Stimulated activated CD8-positive, alpha-beta memory T cell treated with anti-CD3 and anti-CD28 coated beads, Interleukin-15, amount 100 ng/mL, for 1 hour (primary cell): ENCODE measurements around the gene TRAPPC3L.
"Not testable (repeated sequence)": the region's sequence is repeated elsewhere in the genome, so short reads cannot be mapped to it uniquely, and the experiment has no call there.

Experiments
- DNase-seq: peaks from one replicate; pipeline ENCODE4 v3.0.0-alpha.2; 2020; ENCODE audit warnings: low read depth

The TRAPPC3L gene

DNA sequence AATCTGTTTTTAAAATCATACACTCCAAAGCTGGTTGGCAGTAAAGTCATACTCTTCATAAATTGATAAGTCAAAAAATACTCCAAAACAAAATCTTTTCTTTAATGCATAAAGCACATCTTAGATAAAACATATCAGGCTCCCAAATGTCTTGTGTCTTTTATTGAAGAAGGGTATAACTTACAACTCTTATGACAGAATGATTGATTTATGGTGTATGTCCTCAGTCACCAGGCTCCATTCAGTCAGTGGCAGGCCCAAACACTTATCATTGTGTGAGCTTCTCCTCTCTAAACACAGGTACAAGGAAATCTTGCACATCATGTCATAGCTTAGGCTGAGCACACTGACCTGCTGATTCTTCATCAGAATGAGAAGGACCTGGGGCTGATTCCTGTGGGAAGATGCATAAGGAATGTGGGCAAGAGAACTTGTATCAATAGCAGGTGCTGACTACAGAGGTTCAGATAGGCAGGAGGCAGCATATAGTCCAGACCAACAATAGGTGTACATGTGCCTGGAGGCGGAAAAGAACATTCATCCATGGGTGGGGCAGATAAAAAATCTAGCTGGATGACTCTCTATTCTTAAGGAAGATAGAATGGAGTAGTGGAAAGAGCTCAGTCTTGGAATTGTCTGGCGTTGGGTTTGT, 32.1 kb downstream of the TRAPPC3L start:
- no peak for DNase-seq

DNA sequence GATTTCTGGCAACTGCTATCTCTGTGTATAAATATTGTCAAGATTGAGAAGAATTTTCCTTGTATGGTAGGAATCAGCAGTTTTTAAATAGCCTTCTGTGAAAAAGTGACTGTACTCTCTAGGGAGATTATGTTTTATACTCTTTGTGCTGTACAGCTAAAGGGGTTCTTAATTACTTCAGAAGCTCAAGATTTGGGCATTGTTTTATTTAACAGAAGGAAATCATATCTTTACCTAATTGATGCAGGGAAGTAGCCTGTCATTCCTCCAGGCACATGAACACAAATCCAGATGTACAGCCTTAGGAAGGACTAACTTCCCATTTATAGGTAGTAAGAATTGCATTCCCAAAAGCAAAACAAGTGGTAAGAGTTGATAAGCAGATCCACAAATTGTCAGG, 32.8 kb downstream of the TRAPPC3L start:
- no peak for DNase-seq

DNA sequence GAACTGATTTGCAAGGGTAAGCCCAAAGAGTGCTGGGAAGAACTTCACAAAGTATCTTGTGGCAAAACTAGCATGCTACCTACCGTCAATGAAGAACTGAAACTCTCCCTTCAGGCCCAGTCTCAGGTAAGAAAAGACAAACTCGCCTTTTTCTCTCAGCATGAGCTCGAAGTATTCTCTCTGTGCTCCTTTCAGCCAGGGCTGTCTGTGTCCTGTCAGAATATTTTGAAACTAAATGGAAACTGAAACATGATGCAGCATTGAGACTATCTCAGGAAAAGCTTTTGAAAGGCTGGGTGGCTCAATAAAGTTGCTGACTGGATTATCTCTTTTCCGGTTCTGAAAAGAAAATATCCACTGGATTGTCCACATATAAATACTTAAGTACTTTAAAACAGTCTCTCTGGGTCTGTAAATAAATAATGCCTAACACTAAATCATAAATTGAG, 33.3 kb downstream of the TRAPPC3L start:
- no peak for DNase-seq

DNA sequence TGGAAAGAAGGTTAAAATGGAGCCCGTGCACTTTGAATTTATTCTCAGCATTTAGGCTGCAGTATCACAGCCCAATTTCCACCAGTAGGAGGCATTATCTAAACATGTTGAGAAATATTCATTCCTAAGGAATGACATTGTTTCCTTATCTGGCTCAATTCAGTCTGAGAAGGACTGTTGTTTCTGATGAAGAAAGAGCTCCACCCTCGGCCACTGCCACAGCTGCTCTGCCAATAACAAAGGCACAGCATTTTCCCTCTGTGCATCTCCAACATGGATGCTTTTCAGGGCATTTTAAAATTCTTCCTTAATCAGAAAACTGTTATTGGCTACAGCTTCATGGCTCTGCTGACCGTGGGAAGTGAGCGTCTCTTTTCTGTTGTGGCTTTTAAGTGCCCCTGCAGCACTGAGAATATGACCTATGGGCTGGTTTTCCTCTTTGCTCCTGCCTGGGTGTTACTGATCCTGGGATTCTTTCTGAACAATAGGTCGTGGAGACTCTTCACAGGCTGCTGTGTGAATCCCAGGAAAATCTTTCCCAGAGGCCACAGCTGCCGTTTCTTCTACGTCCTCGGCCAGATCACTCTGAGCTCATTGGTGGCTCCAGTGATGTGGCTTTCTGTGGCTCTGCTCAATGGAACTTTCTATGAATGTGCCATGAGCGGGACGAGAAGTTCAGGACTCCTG, 33.9 kb downstream of the TRAPPC3L start, which contains the start of gene CALHM5:
CALHM5 (plus strand) TSS at position 216 of the 687 bp plus-strand sequence; CDS start at position 274, 58 bp downstream.
- no peak for DNase-seq

DNA sequence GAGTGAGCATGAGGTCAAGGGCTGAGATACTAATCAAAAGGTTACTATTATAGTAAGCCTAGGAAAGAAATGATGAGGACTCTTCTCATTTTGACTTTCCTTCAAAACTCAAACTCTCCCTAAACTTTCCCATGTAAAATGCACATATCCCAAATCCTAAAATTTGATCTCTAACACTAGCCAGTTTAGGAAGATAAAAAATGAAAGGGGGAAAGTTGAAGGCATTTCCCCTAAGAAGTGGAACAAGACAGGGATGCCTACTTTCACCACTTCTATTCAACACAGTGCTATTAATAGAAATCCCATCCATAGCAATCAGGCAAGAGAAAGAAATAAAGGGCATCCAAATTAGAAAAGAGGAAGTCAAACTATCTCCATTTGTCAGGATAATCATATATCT, 37.0 kb downstream of the TRAPPC3L start:
- DNase-seq, result no peak

DNA sequence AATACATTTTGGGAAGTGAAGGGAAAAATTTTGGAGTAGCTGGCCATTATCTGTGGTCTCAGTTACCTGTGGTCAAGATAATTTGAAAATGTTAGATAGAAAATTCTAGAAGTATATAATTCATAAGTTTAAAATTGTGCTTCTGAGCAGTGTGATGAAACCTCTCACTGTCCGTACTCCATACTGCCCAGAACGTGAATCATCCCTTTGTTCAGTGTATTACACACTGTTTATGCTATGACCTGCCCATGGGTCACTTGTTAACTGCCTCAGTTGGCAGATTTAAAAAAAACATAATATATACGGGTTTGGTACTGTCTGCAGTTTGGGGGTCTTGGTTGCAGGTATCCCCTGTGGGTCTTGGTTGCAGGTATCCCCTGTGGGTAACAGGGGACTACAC, 38.2 kb downstream of the TRAPPC3L start:
- DNase-seq, result no peak

DNA sequence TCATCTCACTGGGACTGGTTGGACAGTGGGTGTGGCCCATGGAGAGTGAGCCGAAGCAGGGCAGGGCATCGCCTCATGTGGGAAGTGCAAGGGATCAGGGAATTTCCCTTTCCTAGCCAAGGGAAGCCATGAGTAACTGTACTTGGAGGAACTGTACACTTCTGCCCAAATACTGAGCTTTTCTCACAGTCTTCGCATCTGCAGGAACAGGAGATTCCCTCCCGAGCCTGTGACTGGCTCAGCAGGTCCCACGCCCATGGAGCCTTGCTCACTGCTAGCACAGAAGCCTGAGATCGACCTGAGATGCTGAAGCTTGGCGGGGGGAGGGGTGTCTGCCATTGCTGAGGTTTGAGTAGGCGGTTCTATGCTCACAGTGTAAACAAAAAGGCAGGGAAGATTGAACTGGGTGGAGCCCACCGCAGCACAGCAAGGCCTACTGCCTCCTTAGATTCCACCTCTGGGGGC, 44.5 kb downstream of the TRAPPC3L start:
- no peak for DNase-seq

DNA sequence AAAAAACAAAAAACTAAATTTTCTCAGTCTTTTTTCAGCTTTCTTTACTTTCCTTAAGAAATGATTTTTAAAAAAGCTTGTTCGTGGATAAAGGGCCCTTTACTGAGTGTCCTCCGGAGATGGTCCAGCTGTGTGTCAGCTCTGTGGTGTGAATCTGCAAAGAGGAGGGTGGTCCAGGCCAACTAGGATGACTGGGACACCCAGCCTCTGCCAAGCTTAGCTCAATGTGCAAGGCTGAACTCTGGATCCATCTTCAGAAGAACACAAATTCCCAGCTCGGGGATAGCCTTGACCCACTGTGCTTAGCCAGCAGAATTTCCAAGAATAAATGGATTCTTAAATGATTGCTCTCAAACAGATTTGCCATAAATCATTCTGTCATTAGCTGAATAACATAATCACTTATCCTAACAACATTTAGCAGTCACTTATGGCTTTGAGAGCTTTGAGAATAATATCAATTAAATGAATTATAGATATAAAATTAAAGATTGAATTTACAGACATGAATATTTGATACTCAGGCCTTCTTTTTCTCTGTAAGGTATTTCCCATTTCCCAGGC, 48.3 kb downstream of the TRAPPC3L start:
- no peak for DNase-seq

DNA sequence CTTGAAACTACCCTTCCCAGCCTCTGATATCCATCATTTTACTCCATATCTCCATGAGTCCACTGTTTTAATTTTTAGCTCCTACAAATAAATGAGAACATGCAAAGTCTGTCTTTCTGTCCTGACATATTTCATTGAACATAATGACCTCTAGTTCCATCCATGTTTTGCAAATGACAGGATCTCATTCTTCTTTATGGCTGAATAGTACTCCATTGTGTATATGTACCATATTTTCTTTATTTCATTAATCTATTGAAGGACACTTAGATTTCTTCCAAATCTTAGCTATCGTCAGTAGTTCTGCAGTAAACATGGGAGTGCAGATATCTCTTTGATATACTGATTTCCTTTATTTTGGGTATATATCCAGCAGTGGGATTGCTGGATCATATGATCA, 50.3 kb downstream of the TRAPPC3L start:
- not testable (repeated sequence) for DNase-seq

DNA sequence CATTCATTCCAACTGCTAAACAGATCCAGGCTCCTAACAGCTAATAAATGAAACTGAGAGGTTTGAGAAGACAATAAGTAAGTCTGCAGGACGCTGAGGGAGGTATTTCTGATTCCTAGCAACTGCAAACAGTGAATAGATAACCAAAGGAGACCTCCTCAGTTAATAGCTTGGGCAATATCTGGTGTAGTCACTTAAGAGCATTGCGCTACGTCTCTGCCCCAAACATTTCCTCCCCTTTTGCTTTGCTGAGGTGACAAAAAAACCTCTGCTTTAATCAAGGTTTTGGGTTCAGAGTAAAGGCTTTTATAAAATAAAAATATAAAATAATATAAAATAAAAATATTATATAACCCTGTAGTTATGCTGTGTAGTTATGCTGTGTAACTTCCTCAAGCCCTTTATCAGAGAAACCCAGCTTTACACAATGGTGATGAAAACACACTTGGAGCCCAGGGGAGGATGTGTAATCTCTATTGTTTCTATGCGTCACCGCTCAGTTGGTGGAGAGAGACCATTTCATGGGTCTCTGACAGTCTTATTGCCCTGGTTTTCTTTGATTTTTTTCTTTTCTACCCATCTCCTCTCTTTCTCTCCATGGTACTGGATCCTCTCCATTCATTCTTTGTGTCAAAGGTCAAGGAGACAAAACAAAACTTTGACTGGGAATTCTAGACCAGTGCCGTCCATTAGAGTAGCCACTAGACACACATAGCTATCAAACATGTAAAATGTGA, 53.0 kb downstream of the TRAPPC3L start:
- DNase-seq, result no peak

DNA sequence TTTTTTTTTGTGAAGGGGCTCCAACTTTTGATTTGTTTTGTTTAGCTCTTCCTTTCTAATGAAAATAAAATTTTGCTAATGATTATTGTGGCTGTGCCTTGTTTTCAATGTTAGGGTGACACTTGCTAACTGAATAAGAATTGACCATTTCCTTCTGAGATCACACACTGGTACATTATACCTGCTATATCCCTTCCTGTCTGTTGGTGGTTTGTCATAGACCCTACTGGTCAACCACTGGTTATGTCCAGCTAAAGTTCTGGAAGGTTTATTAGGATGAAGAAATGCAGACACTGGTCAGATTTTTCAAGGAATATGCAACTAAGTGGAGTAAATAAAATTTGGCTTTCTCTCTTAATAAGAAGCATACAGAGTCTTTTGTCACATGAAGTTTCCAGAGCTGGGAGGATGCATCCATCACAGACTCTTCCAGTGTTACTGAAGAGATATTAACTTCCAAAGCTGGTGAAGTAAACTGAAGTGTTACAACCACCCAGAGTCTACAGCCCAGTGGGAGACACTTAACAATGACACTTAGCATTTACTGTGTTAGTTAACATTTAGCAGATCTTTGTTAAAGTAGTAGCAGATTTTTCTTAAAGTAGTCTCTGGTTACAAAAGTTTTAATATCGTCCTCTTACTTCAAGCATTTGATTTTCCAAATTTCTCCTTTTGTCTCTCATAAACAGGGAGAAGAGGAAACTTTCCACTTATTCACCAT, 53.7 kb downstream of the TRAPPC3L start:
- DNase-seq, result no peak

DNA sequence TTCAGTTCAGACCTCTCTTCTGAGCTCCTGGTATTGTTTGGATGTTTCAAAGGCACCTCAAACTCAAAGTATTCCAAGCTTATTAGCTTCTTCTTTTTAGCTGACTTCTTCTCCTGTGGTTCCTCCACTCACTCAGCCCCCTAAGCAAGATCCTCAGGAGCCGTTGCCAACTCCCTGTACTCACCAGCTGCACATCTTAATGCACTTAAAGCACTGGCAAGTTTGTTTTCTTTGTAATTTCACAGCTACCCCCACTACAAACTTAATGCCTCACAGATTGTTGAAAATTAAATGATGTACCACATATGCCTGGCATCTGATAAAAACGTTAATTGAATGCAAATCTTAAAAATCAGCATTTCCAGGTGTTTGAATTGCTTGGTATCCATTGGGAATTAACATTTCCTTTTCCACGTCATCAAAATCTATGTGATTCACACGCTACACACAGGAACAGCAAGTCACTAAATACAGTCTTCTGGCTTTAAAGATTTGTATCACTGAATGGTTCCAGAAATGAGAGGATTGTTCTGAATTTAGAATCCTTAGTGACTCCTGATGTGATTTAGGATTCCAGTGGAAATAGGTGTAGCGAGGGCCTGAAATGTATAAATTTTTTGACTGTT, 59.8 kb downstream of the TRAPPC3L start:
- DNase-seq, result no peak

DNA sequence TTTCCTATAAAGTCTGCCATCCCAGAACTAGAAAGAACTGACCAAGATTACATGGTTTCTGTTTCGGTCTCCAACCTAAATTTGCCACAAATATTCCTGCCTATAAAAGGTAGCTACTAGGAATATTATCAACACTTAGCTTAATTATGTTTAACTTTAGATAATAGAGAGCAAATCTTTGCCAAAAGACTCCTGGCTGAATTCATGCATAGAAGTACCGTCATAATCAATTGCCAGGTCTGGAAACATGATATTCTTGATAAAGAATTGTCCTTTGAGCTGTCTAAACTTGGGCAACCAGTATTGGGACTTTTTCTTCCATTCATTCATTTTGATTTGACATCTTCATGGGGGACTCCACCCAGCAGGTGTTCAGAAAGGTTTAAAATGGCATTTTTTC, 61.9 kb downstream of the TRAPPC3L start:
- DNase-seq, result no peak

DNA sequence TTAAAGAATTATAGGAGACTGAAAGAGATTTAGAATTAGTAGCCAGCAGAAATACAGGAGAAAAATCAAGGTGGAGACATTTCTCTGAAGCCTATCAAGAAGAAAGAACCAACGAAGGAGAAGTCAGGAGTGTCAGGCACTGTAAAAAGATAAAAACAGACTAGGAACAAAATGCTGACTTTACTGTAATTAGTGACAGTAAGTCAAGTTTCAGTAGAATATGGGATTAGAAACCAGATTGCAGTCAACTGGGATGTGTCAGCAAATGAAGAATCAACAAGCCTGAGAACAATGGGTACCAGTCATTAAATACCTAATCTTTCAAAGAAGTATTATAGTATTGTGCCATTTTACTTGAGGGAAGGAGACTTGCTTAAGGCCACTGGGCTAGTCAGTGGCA, 62.7 kb downstream of the TRAPPC3L start:
- no peak for DNase-seq

DNA sequence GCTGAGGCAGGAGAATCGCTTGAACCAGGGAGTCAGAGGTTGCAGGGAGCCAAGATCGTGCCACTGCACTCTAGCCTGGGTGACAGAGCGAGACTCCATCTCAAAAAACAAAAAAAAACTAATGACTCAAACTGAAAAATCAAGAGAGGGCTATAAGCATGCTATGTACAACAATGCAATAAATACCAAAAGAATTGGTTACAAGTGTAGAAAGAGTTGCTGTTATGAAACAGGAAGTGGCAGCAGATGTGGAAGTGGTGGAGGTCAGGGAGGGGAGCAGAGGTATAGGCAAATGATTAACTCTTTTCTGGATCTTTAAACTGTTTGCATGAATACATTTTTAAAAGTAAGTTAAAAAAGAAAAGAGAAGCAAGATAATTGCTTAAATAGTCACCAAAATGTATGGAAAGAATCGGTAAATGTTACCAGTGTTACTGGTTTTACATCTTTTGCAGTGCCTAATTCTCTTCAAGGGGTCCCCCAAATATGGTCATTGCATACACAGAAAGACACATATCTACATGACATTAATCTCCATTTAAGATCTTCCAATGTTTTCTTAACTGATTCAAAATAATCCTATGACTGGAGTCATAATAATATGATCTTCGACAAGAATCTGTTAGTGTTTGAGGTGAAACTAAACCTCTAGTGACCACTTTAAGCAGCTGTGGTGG, 69.3 kb downstream of the TRAPPC3L start:
- no peak for DNase-seq

DNA sequence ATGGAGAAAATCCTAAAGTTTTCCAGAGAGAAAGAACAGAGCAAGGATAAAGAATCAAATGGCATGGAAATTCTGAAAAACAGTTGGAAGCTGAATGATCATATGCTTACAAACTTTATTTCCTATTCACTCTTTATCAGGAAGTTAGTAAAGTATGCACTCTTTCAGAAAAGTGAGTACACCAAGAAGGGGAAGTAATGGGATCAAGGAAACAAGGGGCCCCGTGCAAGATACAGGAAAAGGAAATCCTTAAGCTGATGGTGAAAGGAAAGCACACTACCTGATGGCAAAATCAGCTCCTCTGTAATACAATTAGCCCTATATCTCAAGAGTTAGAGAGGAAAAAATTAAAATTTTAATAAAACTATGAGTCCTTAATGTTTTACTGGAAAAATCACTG, 70.3 kb downstream of the TRAPPC3L start:
- no peak for DNase-seq

DNA sequence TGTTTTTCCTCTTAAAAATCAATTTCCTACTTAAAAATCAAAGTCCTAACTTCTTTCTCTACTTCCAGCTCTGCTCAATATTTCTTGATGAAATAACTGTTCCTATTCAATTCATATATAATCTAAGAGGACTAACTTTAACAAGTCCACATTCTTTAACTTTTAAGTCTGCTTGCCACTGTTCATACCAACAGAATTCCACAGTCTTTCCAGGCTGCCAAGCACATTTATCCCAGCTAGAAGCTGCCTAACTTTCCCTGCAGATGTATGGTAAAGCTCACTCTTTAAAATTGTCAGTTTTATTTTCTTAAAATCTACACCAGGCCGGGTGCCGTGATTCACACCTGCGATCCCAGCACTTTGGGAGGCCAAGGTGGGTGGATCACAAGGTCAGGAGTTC, 72.8 kb downstream of the TRAPPC3L start:
- DNase-seq, result no peak

DNA sequence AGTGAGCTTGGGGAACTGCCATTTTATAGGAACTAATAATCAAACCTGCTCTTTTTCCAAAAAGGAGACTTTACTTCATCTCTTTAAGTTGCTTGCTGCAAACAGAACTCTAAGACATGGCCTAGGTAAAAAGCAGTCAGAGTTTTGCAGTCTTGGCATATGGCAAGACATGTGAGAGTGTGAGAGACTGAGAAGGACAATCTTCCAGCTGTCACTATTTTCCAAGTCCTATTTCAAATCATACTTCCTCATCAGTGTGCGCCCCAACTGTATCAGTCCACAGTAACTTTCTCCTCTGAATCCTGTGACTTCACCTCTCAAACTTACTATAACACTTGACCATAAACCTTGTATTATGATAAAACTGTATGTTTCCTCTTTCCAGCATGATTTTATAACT, 74.0 kb downstream of the TRAPPC3L start:
- no peak for DNase-seq

DNA sequence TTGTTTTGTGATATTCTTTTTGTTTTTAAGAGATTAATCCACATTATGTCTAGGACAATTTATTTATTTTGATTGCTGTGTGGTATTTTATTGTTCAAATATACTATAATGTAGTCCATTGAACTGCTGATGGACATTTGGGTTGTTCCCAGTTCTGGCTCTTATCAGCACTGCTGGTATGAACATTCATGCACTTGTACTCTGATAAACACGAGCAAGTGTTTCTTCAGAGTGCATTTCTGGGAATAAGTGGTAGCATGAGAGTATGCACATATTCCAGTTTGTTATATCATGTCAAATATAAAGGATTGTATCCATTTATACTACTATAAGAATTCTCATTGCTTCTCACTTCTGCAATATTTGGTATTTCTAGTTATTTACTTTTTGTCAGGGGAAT, 77.2 kb downstream of the TRAPPC3L start:
- DNase-seq, result no peak

DNA sequence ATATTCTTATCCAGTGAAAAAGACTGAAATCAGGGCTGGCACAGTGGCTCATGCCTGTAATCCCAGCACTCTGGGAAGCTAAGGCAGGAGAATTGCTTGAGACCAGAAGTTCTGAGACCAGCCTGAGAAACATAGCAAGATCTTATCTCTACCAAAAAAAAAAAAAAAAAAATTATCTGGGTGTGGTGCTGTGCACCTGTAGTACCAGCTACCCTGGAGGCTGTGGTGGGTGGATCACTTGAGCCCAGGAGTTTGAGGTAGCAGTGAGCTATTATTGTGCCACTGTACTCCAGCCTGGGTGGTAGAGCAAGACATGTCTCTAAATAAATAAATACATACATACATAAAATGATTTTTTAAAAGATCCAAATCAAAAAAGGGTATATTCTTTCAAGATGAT, 78.0 kb downstream of the TRAPPC3L start:
- DNase-seq, result no peak

DNA sequence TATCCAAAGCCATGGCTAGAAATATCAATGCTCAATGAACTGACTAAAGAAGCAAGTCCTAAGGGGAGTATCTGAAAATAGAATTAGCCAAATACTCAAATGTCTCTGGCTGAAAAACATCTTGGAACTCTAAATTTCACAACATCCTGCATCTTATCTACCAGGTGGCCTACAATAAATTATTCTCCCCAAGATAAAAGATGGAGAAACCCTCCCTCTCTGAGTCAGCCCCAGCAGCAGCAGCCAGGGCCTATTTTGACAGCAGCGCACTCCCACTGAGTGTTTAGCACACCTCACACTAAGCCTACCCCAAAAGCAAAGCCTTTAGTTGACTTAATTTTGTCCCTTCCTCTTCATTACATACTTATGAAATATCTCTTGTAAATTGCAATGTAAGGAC, 78.4 kb downstream of the TRAPPC3L start:
- no peak for DNase-seq
